ENCODE measurements around the gene TRIM25. TPM values are rescaled to one million over a fixed set of nuclear protein-coding genes. Genes with fewer than 3 reads are reported as not detected.

TRIM25 gene
- total and polyA plus RNA-seq, 2 of the 8 experiments (the other 6 are each of a cell fraction or from before 2014, with no cell fraction given): 16.6 to 38.9 TPM

GRCh38 chr17:56892333-56892732, 21.5 kb downstream of the TRIM25 start (continued):
- TF ChIP-seq TBP (IDR thresholded peaks at IDR 0.05; ENCODE audit: low read depth, low read length) (no peak), TAF7 (optimal IDR thresholded peaks at IDR 0.05; ENCODE audit: borderline replicate concordance, low read depth, low read length) (no peak), SP2 (IDR thresholded peaks at IDR 0.05; ENCODE audit: low read length) (no peak), ATF3 (IDR thresholded peaks at IDR 0.05; ENCODE audit: insufficient read depth, low read depth, low read length) (no peak), CHD1 (IDR thresholded peaks at IDR 0.05; ENCODE audit: low read depth, low read length) (no peak), TEAD4 (IDR thresholded peaks at IDR 0.05; ENCODE audit: low read depth, low read length) (no peak), MAX (IDR thresholded peaks at IDR 0.05) (no peak), KDM5A (IDR thresholded peaks at IDR 0.05; ENCODE audit: low read length) (no peak), POU5F1 (IDR thresholded peaks at IDR 0.05; ENCODE audit: low read depth, low read length) (no peak), CBX5 (IDR thresholded peaks at IDR 0.05; ENCODE audit: low read depth, low read length) (no peak)

Data from H1 (cell line).